Lung (tissue), 12 donors: ENCODE data around the gene SEMA6D. TPM values are rescaled to one million over a fixed set of nuclear protein-coding genes. Genes with fewer than 3 reads are reported as not detected.
A peak's percentile ranks its signal among the peaks of the same experiment; 100 is the strongest.
"Not testable (repeated sequence)": the region's sequence is repeated elsewhere in the genome, so short reads cannot be mapped to it uniquely, and the experiment has no call there.

ENCODE experiments used
- ATAC-seq: fragments of 200-7000 bp; cut with Tn5 transposase; one replicate; pipeline ENCODE4 v1.9.1; 2020; ENCODE audit warnings: moderate number of reproducible peaks; ENCODE audit not compliant: insufficient read depth, low FRiP score
- DNase-seq, 3 donors: peaks; one replicate each; pipeline ENCODE4 v3.0.0-alpha.2; 2013 to 2017
- H3K27ac ChIP-seq, 2 donors: one replicate each; pipeline ENCODE4 v1.5.1; 2013; ENCODE audit warnings: mild to moderate bottlenecking in 2 of 2, moderate library complexity in 2 of 2, control low read depth in 1 of 2, inconsistent platforms in 1 of 2, low read depth in 1 of 2, low read length in 1 of 2
- H3K27me3 ChIP-seq, 3 donors: one replicate each; pipeline ENCODE4 v1.5.1; 2013; ENCODE audit warnings: low read length in 2 of 3; ENCODE audit not compliant: control insufficient read depth in 3 of 3, insufficient read depth in 3 of 3
- H3K36me3 ChIP-seq, 4 donors: one replicate each; pipeline ENCODE4 v1.5.1; 2013; ENCODE audit warnings: low read length in 4 of 4, mild to moderate bottlenecking in 1 of 4, moderate library complexity in 1 of 4; ENCODE audit not compliant: control insufficient read depth in 4 of 4, insufficient read depth in 4 of 4
- H3K4me1 ChIP-seq, 5 donors: one replicate each; pipeline ENCODE4 v1.5.1; 2013; ENCODE audit warnings: low read length in 5 of 5, mild to moderate bottlenecking in 2 of 5, moderate library complexity in 1 of 5; ENCODE audit not compliant: control insufficient read depth in 5 of 5, insufficient read depth in 5 of 5
- H3K4me3 ChIP-seq: one replicate; pipeline ENCODE4 v1.5.1; 2013; ENCODE audit warnings: mild to moderate bottlenecking, control low read depth, moderate library complexity
- H3K9ac ChIP-seq, 2 donors: one replicate each; pipeline ENCODE4 v1.5.1; 2013; ENCODE audit warnings: low read length in 2 of 2, control low read depth in 1 of 2; ENCODE audit not compliant: insufficient read depth in 1 of 2
- H3K9me3 ChIP-seq, 4 donors: one replicate each; pipeline ENCODE4 v1.5.1; 2013; ENCODE audit warnings: low read length in 3 of 4, mild to moderate bottlenecking in 1 of 4, moderate library complexity in 1 of 4; ENCODE audit not compliant: control insufficient read depth in 4 of 4, insufficient read depth in 3 of 4
- WGBS, 2 donors: extraction: QIAGEN DNeasy Blood & Tissue Kit; methylation state at CpG; one replicate each; pipeline ENCODE4 v1.1.7; 2013; 5-methylcytosine and 5-hydroxymethylcytosine counted together
- polyA plus RNA-seq, 2 donors: library from polyadenylated mRNA; stranded (reverse); fragments of 200-250 nt; gene quantifications; one replicate each; pipeline ENCODE4 v1.2.1, GENCODE V29; 2013
- total RNA-seq, 2 donors: library from RNA; depleted of rRNA in 1 of 2; stranded (reverse); fragments of >200 nt in 1 of 2; gene quantifications; one replicate each; pipeline ENCODE4 v1.2.1, GENCODE V29; 2014 to 2021
- TF ChIP-seq, protein P1 (sequence below): IDR thresholded peaks from 2 replicates; pipeline ENCODE4 v1.5.1; 2012; ENCODE audit warnings: mild to moderate bottlenecking; ENCODE audit errors: control extremely low read depth, extremely low read depth
- donor health status: control.
- donor health status: control.
- donor health status: Bipolar disorder and iron deficiency.
- donor health status: healthy.
- donor health status: DM: yes; HTN: yes; CAD: no.

SEMA6D gene
- total and polyA plus RNA-seq, 4 donors = 2.1 to 64.5 (median 4.0) TPM

DNA sequence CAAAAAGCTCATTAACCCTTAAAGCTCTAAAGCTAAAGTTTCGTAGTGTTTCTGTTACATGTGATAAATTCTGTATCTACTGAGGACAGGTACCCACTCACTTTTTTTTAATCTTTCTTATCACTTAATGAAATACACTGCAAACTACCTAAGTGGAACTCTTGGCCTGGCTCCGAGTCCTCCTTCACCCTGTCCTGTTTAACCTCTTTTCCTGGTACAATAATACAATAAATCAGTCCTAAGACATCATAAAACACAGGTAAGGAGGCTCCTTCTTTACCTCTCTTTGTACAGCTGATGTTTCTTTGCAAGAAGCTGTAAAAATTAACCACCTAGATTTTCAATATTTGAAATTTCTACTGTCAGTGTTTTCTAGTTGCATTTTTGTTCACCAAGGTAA, 15.8 kb downstream of the SEMA6D start:
- WGBS, 2 donors = 75 to 83% methylated on average over 2 of the region's 2 CpGs
- Histone ChIP-seq H3K27me3 (no peaks in the 10 kb centered on the region), H3K27ac (no peak overlapping the region), H3K4me3 (no peak overlapping the region), H3K9ac (no peak overlapping the region), H3K9me3 (no peaks in the 10 kb centered on the region), H3K36me3 (peaks cover 0 to 3% (median 0%) of the 10 kb centered on the region in 4 donors), H3K4me1 (peaks cover 0 to 28% (median 20%) of the 10 kb centered on the region in 5 donors)
- TF ChIP-seq, protein P1, sequence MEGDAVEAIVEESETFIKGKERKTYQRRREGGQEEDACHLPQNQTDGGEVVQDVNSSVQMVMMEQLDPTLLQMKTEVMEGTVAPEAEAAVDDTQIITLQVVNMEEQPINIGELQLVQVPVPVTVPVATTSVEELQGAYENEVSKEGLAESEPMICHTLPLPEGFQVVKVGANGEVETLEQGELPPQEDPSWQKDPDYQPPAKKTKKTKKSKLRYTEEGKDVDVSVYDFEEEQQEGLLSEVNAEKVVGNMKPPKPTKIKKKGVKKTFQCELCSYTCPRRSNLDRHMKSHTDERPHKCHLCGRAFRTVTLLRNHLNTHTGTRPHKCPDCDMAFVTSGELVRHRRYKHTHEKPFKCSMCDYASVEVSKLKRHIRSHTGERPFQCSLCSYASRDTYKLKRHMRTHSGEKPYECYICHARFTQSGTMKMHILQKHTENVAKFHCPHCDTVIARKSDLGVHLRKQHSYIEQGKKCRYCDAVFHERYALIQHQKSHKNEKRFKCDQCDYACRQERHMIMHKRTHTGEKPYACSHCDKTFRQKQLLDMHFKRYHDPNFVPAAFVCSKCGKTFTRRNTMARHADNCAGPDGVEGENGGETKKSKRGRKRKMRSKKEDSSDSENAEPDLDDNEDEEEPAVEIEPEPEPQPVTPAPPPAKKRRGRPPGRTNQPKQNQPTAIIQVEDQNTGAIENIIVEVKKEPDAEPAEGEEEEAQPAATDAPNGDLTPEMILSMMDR = no peak
- ATAC-seq = no peak
- no peak for DNase-seq

DNA sequence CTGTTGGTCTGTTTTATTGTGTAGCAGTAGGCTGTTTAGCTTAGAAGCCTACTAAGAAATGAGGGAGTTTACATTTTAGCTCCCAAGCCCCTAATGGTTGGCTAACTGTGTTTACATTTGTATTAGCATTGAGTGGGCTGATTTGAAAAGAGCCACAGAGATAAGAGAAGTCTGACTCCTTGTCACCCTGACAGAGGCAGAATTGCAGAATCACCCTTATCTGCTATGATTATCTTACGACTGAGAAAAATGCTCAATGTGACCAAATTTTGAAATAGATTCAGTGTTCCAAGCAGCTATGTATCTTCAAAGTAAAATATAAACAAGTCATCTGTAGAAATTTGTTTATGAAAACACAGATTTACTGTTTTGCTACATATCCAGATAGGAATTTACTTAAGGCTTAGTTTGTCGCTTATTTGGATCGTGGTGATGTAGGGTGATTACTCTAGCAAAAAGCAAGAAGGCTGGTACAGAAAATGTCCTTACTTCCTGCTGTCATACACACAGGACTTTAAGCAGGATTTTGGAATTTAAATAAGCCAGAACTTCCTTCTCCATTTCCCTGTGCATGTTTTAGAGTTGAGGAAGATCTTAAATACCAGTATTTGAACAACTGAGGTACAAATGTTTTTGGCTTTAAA, 19.0 kb downstream of the SEMA6D start:
- peaks cover 0 to 3% (median 0%) of the 10 kb centered on the region in 4 donors for H3K36me3 ChIP-seq
- DNase-seq (peak; percentile 46 to 95 (median 93)), ATAC-seq (no peak)
- peaks cover 0 to 38% (median 21%) of the 10 kb centered on the region in 5 donors for H3K4me1 ChIP-seq
- no peaks in the 10 kb centered on the region for H3K9me3 ChIP-seq
- WGBS, 2 donors = 57% methylated on average over 3 of the region's 3 CpGs
- H3K27me3 ChIP-seq = no peaks in the 10 kb centered on the region
- TF ChIP-seq, protein P1 = no peak
- H3K4me3 ChIP-seq = no peak overlapping the region
- peak overlapping the region in 1 of 2 donors; percentile 53 for H3K27ac ChIP-seq
- no peak overlapping the region for H3K9ac ChIP-seq

DNA sequence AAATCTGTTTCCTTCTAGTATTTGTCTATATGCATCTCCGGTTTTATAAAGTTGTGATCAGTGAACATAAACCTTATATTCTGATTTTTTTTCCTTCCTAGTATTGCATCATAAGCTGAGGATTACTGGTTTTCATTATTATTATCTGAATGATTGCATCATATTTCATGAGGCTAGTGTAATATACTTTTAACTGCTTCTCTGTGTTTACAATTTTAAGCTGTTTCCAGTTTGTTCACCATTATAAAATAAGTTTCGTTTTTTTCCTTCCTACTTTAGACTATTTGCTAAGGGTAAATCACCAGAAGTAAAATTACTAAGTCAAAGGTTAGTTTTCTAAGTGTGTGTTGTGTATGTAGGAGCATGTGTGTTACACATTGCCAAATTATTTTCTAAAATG, 20.2 kb downstream of the SEMA6D start:
- TF ChIP-seq, protein P1 = no peak
- 73 to 74% methylated on average over 2 of the region's 2 CpGs for WGBS, 2 donors
- ATAC-seq = no peak
- Histone ChIP-seq H3K36me3 (peaks cover 0 to 3% (median 0%) of the 10 kb centered on the region in 4 donors), H3K9me3 (no peaks in the 10 kb centered on the region), H3K4me3 (no peak overlapping the region), H3K27ac (no peak overlapping the region), H3K4me1 (peaks cover 0 to 42% (median 21%) of the 10 kb centered on the region in 5 donors), H3K27me3 (no peaks in the 10 kb centered on the region), H3K9ac (no peak overlapping the region)
- DNase-seq = peak in 2 of 3 donors; percentile 56 to 63

DNA sequence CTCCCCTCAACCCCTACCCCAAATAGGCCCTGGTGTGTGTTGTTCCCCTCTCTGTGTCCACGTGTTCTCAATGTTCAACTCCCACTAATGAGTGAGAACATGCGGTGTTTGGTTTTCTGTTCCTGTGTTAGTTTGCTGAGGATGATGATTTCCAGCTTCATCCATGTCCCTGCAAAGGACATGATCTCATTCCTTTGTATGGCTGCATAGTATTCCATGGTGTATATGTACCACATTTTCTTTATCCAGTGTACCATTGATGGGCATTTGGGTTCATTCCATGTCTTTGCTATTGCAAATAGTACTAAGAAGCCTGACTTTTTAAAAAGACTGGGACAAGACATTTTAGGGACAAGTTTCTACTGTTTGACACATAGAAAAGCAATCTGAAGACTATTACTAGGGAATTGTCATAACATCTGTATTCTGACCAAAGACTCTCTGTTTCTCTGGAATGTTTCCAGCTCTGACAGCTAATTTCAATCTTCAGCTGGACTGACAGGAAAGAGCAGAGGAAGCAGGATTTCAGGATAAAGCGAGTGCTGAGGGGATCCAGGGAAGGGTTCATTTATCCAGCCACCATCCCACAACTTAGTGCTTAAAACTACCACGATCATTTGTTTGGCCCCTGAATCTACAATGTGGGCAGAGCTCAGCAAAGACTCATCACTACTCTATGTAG, 21.0 kb downstream of the SEMA6D start:
- Histone ChIP-seq H3K27ac (peak overlapping the region in 1 of 2 donors; percentile 26), H3K4me1 (peaks cover 0 to 44% (median 18%) of the 10 kb centered on the region in 5 donors), H3K9ac (peak overlapping the region in 1 of 2 donors; percentile 46)
- not testable (repeated sequence) for H3K4me3 ChIP-seq, H3K9me3 ChIP-seq, H3K36me3 ChIP-seq, H3K27me3 ChIP-seq, ATAC-seq
- WGBS, 2 donors = 81 to 84% methylated on average over 4 of the region's 4 CpGs
- peak; percentile 53 to 94 (median 93) for DNase-seq
